ENCODE measurements around the gene PDLIM3. TPM values are rescaled to one million over a fixed set of nuclear protein-coding genes. Genes with fewer than 3 reads are reported as not detected.
"Not testable (repeated sequence)": the region's sequence is repeated elsewhere in the genome, so short reads cannot be mapped to it uniquely, and the experiment has no call there.

Gene PDLIM3
- total RNA-seq, 1 donor from 2014 or later = 18.4 TPM

DNA sequence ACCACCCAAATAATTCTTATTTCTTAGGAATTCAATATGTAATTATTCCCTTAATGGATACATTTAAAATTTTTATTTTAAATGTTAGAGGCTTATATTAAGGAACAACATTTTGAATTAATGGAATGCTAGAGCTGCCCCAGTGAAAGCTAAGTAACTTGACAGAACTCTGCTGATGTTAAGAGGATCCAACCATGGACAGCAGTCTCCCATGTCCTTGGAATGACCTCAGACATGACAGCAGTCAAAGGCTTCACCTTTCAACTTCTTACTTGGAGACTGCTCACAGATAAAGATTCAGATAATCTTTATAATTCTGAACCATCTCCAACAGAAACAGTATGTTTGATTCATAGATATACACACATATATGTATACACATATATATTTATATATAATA, 17.2 kb downstream of the PDLIM3 start:
- no peaks in the 10 kb centered on the region for H3K9me3 ChIP-seq
- no peak overlapping the region for H3K4me3 ChIP-seq
- no peaks in the 10 kb centered on the region for H3K36me3 ChIP-seq
- H3K4me1 ChIP-seq = peaks cover 13% of the 10 kb centered on the region
- TF ChIP-seq, protein P1, sequence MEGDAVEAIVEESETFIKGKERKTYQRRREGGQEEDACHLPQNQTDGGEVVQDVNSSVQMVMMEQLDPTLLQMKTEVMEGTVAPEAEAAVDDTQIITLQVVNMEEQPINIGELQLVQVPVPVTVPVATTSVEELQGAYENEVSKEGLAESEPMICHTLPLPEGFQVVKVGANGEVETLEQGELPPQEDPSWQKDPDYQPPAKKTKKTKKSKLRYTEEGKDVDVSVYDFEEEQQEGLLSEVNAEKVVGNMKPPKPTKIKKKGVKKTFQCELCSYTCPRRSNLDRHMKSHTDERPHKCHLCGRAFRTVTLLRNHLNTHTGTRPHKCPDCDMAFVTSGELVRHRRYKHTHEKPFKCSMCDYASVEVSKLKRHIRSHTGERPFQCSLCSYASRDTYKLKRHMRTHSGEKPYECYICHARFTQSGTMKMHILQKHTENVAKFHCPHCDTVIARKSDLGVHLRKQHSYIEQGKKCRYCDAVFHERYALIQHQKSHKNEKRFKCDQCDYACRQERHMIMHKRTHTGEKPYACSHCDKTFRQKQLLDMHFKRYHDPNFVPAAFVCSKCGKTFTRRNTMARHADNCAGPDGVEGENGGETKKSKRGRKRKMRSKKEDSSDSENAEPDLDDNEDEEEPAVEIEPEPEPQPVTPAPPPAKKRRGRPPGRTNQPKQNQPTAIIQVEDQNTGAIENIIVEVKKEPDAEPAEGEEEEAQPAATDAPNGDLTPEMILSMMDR (IDR thresholded peaks at IDR 0.05) = no peak
- H3K27ac ChIP-seq = no peak overlapping the region
- H3K27me3 ChIP-seq (ENCODE audit: low read depth) = no peaks in the 10 kb centered on the region
- ATAC-seq (no peak), DNase-seq (no peak)
- intact Hi-C loops (cut with DNase I) = no loop called here

DNA sequence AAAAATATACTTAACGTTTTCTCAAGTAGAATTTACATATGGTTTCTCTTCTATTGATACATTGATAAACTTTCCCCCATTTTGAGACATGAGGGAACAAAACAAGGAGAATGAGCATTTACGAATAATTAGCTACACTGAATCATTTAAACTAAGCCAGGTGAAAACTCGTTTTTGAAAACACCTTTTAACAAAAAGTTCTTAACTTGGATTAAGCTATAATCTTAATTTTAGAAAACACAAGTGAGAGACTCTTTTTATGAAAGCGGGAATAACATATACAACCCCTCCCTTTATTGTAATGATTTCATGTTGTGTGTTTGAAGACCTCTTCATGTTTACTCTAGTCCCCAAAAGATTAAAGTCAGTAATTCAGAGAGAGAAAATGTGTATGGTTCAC, 20.1 kb downstream of the PDLIM3 start:
- TF ChIP-seq, protein P1 (IDR thresholded peaks at IDR 0.05) = no peak
- H3K27me3 ChIP-seq (ENCODE audit: low read depth) = no peaks in the 10 kb centered on the region
- DNase-seq (no peak), ATAC-seq (no peak)
- H3K27ac ChIP-seq = no peak overlapping the region
- H3K9me3 ChIP-seq = no peaks in the 10 kb centered on the region
- H3K4me3 ChIP-seq = no peak overlapping the region
- peaks cover 13% of the 10 kb centered on the region for H3K4me1 ChIP-seq
- no peaks in the 10 kb centered on the region for H3K36me3 ChIP-seq
- intact Hi-C loops (cut with DNase I) = no loop called here

DNA sequence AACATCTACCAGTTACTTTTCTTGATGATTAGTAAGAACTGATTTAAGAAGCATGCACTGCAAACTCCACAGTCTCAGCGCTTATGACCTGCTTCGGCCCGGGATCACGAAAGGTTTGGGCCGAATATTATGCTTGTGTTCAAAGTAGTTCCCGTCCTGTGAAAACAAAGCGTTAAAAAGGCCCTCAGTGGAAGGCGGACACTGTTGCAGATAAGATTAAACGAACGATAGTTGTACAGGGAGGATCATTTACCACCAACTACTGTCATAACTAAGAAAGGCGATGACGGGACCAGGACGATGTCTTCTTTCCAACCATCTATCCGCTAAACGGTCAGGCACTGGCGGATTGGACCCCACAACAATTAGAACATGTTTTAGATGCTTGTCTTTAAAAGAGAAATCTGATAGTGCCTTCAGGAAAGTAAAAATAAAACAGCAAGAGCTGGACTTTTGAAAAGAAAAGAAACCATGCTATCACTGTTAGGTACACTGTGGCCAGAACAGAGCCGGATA, 21.1 kb downstream of the PDLIM3 start:
- intact Hi-C loops (cut with DNase I) = no loop called here
- TF ChIP-seq, protein P1 (IDR thresholded peaks at IDR 0.05) = no peak
- ATAC-seq = peak in 1 of 2 donors; percentile 5

GRCh38 chr4:185513489-185514181, 21.7 kb downstream of the PDLIM3 start:
- intact Hi-C loops (cut with DNase I) = no loop called here
- TF ChIP-seq, protein P1 (IDR thresholded peaks at IDR 0.05) = no peak
- H3K27me3 ChIP-seq (ENCODE audit: low read depth) = no peaks in the 10 kb centered on the region
- ATAC-seq (peak; percentile 50 to 68), DNase-seq (no peak)
- no peaks in the 10 kb centered on the region for H3K9me3 ChIP-seq
- H3K27ac ChIP-seq = peak overlapping the region; percentile 56
- peak overlapping the region; percentile 6 for H3K4me3 ChIP-seq
- H3K36me3 ChIP-seq = no peaks in the 10 kb centered on the region
- peaks cover 13% of the 10 kb centered on the region for H3K4me1 ChIP-seq

More for the DNA sequence above, 21.1 kb downstream of the PDLIM3 start:
- Histone ChIP-seq H3K4me3 (no peak overlapping the region), H3K36me3 (no peaks in the 10 kb centered on the region), H3K27me3 (ENCODE audit: low read depth) (no peaks in the 10 kb centered on the region), H3K9me3 (no peaks in the 10 kb centered on the region), H3K27ac (peak overlapping the region; percentile 56), H3K4me1 (peaks cover 13% of the 10 kb centered on the region)
- no peak for DNase-seq

- TF ChIP-seq, protein P1 (IDR thresholded peaks at IDR 0.05) = no peak
- H3K4me1 ChIP-seq = peaks cover 13% of the 10 kb centered on the region
- H3K36me3 ChIP-seq = no peaks in the 10 kb centered on the region
- no peaks in the 10 kb centered on the region for H3K9me3 ChIP-seq
- no peak overlapping the region for H3K4me3 ChIP-seq
- intact Hi-C loops (cut with DNase I) = no loop called here
- ATAC-seq (no peak), DNase-seq (no peak)
- H3K27ac ChIP-seq = no peak overlapping the region
- H3K27me3 ChIP-seq (ENCODE audit: low read depth) = no peaks in the 10 kb centered on the region
Measured at GRCh38 chr4:185512516-185512915, 22.8 kb downstream of the PDLIM3 start.

GRCh38 chr4:185511243-185511642, 24.1 kb downstream of the PDLIM3 start:
- H3K27me3 ChIP-seq (ENCODE audit: low read depth); H3K4me3 ChIP-seq; ATAC-seq; DNase-seq; H3K36me3 ChIP-seq; H3K27ac ChIP-seq; intact Hi-C loops (cut with DNase I); H3K9me3 ChIP-seq: not testable (repeated sequence)
- H3K4me1 ChIP-seq = peaks cover 13% of the 10 kb centered on the region
